ENCODE data around the gene JAM3. TPM values are rescaled to one million over a fixed set of nuclear protein-coding genes. Genes with fewer than 3 reads are reported as not detected.
A peak's percentile ranks its signal among the peaks of the same experiment; 100 is the strongest.

The JAM3 gene
- total RNA-seq, 1 experiment from 2014 or later: 32.9 TPM

DNA sequence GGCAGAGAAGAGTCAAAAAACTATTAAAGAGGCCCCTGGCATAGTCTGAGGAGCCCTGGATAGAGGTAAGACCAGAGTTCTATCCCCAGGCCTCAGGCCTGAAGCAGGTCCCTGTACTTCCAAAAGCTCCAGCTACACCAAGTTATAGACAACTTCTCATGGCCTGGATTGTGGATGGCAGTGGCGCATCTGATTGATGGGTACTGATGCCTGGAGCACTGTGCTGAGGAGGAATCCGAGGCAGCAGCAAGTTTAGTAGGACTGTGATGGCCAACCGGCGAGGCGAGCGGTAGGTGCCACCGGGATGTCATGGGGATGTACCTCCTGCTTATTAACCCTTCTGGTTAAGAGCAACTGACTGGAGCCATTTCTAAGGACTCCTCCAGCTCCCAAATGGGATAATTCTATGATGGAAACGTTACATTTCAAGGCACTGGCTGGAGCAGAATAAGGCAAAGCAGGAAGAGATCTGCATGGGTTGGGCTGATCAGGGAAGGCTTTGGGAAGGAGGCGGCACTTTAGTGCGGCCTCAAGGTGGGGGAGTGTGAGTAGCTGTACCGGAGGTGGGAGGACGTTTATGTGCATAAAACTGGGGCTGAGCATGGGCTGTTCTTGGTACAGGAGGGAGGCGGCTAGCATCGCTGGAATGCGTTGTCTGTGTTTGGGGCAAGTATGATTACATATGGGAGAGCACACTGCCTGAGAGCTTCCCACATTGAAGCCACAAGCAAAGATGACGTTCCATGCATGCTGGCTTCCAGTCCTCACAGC lies 24.2 kb upstream of the JAM3 start:
- Mint-ChIP-seq H3K27me3 (ENCODE audit: low read depth) (peaks cover under 1% of the 10 kb centered on the region), H3K27ac (no peak overlapping the region), H3K9me3 (no peaks in the 10 kb centered on the region), H3K36me3 (no peaks in the 10 kb centered on the region), H3K4me1 (peaks cover 29% of the 10 kb centered on the region), H3K4me3 (no peak overlapping the region)
- DNase-seq (ENCODE audit: low spot score): no peak
- CTCF ChIA-PET: interaction anchor here (1.3 to 9.7 kb wide), 10 partner anchors 9 to 117 kb away, joined by 4 to 125 read pairs (median 10); no protein-coding TSS in a partner anchor
- TF ChIP-seq NFE2L1 (CRISPR knock-in tag; IDR thresholded peaks at IDR 0.05) (no peak), ETV6 (CRISPR knock-in tag; IDR thresholded peaks at IDR 0.05) (no peak), SMAD4 (CRISPR knock-in tag; IDR thresholded peaks at IDR 0.05) (no peak), ZNF512 (CRISPR knock-in tag; IDR thresholded peaks at IDR 0.05; ENCODE audit: borderline replicate concordance) (no peak)
- TF ChIP-seq, protein P1, sequence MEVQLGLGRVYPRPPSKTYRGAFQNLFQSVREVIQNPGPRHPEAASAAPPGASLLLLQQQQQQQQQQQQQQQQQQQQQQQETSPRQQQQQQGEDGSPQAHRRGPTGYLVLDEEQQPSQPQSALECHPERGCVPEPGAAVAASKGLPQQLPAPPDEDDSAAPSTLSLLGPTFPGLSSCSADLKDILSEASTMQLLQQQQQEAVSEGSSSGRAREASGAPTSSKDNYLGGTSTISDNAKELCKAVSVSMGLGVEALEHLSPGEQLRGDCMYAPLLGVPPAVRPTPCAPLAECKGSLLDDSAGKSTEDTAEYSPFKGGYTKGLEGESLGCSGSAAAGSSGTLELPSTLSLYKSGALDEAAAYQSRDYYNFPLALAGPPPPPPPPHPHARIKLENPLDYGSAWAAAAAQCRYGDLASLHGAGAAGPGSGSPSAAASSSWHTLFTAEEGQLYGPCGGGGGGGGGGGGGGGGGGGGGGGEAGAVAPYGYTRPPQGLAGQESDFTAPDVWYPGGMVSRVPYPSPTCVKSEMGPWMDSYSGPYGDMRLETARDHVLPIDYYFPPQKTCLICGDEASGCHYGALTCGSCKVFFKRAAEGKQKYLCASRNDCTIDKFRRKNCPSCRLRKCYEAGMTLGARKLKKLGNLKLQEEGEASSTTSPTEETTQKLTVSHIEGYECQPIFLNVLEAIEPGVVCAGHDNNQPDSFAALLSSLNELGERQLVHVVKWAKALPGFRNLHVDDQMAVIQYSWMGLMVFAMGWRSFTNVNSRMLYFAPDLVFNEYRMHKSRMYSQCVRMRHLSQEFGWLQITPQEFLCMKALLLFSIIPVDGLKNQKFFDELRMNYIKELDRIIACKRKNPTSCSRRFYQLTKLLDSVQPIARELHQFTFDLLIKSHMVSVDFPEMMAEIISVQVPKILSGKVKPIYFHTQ (CRISPR knock-in tag; IDR thresholded peaks at IDR 0.05): no peak
- no peak for ATAC-seq
- POLR2A ChIA-PET: no interaction called here

DNA sequence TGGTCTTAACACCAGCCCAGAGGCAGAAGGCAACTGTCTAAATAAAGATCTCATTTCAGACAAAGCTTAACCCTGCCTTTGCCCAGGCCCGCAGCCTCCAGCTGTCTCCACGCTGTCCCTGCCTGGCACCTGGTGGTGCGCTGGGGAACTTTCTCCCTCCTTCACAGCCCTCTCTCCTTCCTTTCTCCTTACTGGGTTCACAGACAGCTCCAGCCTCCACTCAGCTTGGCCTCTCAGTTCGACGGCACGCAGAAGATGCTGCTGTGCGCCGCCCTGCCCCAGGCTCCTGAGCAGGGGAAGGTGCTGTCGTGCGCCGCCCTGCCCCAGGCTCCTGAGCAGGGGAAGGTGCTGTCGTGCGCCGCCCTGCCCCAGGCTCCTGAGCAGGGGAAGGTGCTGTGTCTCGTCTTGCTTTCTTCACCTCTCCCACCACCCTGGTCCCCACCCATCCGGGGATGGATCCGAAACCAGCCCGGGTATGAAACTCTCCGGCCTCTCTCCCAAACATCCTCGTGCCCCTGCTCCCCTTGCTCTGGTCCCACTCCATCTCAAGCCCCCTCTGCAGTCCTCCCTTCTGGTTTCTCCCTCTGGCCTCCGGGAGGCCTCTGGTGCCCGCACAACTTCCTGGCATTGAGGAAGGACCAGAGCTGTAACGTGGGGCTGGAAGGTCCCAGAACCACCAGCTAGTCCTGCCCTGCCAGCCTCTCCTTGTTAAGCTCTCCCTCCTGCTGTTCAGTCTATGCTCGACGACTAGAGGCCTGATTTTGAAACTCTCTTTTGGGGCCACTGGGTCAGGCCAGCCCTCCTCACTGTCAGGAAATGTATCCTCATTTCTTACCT lies 22.9 kb upstream of the JAM3 start:
- H3K4me3 Mint-ChIP-seq: no peak overlapping the region
- DNase-seq (ENCODE audit: low spot score): peak; percentile 59
- no peak overlapping the region for H3K27ac Mint-ChIP-seq
- no peaks in the 10 kb centered on the region for H3K36me3 Mint-ChIP-seq
- peak; percentile 71 for ATAC-seq
- H3K9me3 Mint-ChIP-seq: no peaks in the 10 kb centered on the region
- ChIA-PET POLR2A (interaction anchor here (0.7 kb wide), 1 partner anchor 12 kb away, joined by 3 read pairs; no protein-coding TSS in a partner anchor), CTCF (interaction anchor here (0.6 to 9.7 kb wide), 19 partner anchors 7 to 967 kb away, joined by 3 to 125 read pairs (median 5); no protein-coding TSS in a partner anchor)
- peaks cover 38% of the 10 kb centered on the region for H3K4me1 Mint-ChIP-seq
- peaks cover 7% of the 10 kb centered on the region; the same call in 1 of the 2 replicates for H3K27me3 Mint-ChIP-seq (ENCODE audit: low read depth)
- TF ChIP-seq FOXJ3 (CRISPR knock-in tag; IDR thresholded peaks at IDR 0.05; ENCODE audit: borderline replicate concordance) (no peak), TP53 (CRISPR knock-in tag; IDR thresholded peaks at IDR 0.05) (0 out of 2 replicates have a peak, but pooled peaks have one; percentile 32)

DNA sequence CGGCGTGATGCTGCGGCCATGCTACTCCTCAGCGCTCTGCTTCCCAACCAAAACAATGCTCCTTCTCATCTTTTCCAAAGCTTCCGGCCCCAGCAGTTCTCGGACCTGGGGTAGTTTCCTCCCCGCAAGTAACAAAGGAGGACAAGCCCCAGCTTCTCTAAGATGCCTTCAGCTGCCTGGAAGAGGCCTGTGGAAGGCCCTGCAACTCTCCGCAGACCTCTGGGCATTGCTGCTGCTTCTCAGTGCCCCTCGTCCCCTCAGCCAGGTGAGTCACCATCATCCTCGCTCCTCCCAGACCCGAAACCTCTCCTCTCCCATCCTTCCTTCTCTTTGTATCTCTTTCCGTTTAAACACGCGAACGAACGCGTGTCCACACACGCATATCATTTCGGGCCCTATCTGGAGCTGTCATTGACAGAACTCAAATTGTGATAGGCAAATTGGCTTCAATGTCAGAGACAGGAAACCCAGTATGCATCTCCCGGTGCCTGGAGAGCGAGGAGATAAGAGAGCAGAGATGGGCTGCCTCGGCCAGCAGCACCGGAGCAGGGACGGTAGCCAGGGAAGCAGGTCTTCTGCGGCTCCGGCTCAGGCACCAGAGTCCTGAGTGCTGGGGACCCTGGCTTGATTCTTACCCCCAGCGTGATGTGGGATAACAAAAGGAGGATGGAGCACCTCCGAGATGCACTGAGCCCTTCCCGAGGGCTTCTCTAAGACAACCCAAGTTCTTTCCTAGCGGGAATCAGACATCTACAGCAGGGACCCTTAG lies 22.0 kb upstream of the JAM3 start:
- Mint-ChIP-seq H3K4me1 (peaks cover 39% of the 10 kb centered on the region), H3K36me3 (no peaks in the 10 kb centered on the region), H3K27me3 (ENCODE audit: low read depth) (peaks cover 7% of the 10 kb centered on the region; the same call in 1 of the 2 replicates), H3K9me3 (no peaks in the 10 kb centered on the region), H3K27ac (no peak overlapping the region), H3K4me3 (no peak overlapping the region)
- ATAC-seq: no peak
- no peak for DNase-seq (ENCODE audit: low spot score)
- CTCF ChIA-PET: interaction anchor here (0.9 to 9.7 kb wide), 13 partner anchors 8 to 968 kb away, joined by 3 to 125 read pairs (median 5); no protein-coding TSS in a partner anchor
- POLR2A ChIA-PET: no interaction called here
- TF ChIP-seq MAX (CRISPR knock-in tag; IDR thresholded peaks at IDR 0.05) (no peak), CREB1 (CRISPR knock-in tag; IDR thresholded peaks at IDR 0.05) (no peak), ZNF138 (CRISPR knock-in tag; conservative IDR thresholded peaks at IDR 0.05) (no peak), JAZF1 (CRISPR knock-in tag; IDR thresholded peaks at IDR 0.05) (no peak), PRRX2 (CRISPR knock-in tag; IDR thresholded peaks at IDR 0.05) (no peak), MLX (CRISPR knock-in tag; IDR thresholded peaks at IDR 0.05) (no peak), FOXK1 (CRISPR knock-in tag; IDR thresholded peaks at IDR 0.05) (no peak)
- TF ChIP-seq, protein P2, sequence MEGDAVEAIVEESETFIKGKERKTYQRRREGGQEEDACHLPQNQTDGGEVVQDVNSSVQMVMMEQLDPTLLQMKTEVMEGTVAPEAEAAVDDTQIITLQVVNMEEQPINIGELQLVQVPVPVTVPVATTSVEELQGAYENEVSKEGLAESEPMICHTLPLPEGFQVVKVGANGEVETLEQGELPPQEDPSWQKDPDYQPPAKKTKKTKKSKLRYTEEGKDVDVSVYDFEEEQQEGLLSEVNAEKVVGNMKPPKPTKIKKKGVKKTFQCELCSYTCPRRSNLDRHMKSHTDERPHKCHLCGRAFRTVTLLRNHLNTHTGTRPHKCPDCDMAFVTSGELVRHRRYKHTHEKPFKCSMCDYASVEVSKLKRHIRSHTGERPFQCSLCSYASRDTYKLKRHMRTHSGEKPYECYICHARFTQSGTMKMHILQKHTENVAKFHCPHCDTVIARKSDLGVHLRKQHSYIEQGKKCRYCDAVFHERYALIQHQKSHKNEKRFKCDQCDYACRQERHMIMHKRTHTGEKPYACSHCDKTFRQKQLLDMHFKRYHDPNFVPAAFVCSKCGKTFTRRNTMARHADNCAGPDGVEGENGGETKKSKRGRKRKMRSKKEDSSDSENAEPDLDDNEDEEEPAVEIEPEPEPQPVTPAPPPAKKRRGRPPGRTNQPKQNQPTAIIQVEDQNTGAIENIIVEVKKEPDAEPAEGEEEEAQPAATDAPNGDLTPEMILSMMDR (IDR thresholded peaks at IDR 0.05): no peak
- TF ChIP-seq, protein P3, sequence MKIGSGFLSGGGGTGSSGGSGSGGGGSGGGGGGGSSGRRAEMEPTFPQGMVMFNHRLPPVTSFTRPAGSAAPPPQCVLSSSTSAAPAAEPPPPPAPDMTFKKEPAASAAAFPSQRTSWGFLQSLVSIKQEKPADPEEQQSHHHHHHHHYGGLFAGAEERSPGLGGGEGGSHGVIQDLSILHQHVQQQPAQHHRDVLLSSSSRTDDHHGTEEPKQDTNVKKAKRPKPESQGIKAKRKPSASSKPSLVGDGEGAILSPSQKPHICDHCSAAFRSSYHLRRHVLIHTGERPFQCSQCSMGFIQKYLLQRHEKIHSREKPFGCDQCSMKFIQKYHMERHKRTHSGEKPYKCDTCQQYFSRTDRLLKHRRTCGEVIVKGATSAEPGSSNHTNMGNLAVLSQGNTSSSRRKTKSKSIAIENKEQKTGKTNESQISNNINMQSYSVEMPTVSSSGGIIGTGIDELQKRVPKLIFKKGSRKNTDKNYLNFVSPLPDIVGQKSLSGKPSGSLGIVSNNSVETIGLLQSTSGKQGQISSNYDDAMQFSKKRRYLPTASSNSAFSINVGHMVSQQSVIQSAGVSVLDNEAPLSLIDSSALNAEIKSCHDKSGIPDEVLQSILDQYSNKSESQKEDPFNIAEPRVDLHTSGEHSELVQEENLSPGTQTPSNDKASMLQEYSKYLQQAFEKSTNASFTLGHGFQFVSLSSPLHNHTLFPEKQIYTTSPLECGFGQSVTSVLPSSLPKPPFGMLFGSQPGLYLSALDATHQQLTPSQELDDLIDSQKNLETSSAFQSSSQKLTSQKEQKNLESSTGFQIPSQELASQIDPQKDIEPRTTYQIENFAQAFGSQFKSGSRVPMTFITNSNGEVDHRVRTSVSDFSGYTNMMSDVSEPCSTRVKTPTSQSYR (CRISPR knock-in tag; IDR thresholded peaks at IDR 0.05): no peak

All from WTC11 (cell line).